HFFc6 (cell line): ENCODE measurements around the gene CFH. TPM values are rescaled to one million over a fixed set of nuclear protein-coding genes. Genes with fewer than 3 reads are reported as not detected.
"Not testable (repeated sequence)": the region's sequence is repeated elsewhere in the genome, so short reads cannot be mapped to it uniquely, and the experiment has no call there.

ENCODE experiments used
- DNase-seq: peaks from one replicate; pipeline ENCODE4 v3.0.0-alpha.2; 2018
- H3K27ac Mint-ChIP-seq: 2 replicates; pipeline ENCODE4 v1.8.0; 2020; ENCODE audit warnings: mild to moderate bottlenecking, mixed read lengths
- H3K27me3 Mint-ChIP-seq: 2 replicates; pipeline ENCODE4 v1.8.0; 2021; ENCODE audit warnings: mild to moderate bottlenecking, moderate library complexity, mixed read lengths; ENCODE audit not compliant: insufficient read depth
- H3K36me3 Mint-ChIP-seq: 2 replicates; pipeline ENCODE4 v1.8.0; 2021; ENCODE audit warnings: low read depth, mixed read lengths
- H3K4me1 Mint-ChIP-seq: 2 replicates; pipeline ENCODE4 v1.8.0; 2020; ENCODE audit warnings: low read depth, mixed read lengths
- H3K4me3 Mint-ChIP-seq: 2 replicates; pipeline ENCODE4 v1.8.0; 2020; ENCODE audit warnings: mild to moderate bottlenecking, moderate library complexity, mixed read lengths
- H3K9me3 Mint-ChIP-seq: 2 replicates; pipeline ENCODE4 v1.8.0; 2020; ENCODE audit warnings: mild to moderate bottlenecking, mixed read lengths
- total RNA-seq, 6 experiments: library from RNA; stranded (reverse); fragmentation: NEBNext Ultra II Directional; extraction: Animal tissue kit (Norgen Biotek cat#: 25700); gene quantifications; 2 replicates in 1 of 6; 3 replicates in 5 of 6; pipeline ENCODE4 v1.2.3, GENCODE V29; 2021
- TF ChIP-seq, protein P1 (sequence below): fragments of 200-600 bp; sonication (generic); IDR thresholded peaks from 2 replicates; pipeline ENCODE4 v1.5.0; 2021; ENCODE audit warnings: antibody characterized with exemption, mild to moderate bottlenecking

The CFH gene
- total RNA-seq, 6 experiments from 2014 or later, result 19.8 to 23.1 (median 21.0) TPM

DNA sequence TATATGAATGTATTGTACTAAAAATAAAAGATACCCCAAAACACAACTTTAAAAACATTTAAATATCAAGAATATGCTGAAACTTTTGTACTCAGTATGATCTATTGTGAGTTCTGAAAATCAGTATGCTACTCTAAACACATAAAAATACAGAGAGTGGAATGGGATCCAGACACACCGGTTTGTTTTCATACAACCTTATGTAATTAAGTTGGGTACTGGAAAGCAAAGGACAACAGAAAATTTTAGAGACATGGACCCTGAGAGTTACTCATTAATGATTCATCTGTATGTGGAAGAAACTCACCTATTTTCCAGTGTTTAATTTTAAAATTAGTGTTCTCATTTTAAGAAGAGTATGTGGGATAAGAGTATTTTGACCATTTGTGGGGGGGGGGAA, 121.9 kb downstream of the CFH start:
- Mint-ChIP-seq H3K4me1 (no peaks in the 10 kb centered on the region), H3K36me3 (no peaks in the 10 kb centered on the region), H3K27ac (no peak overlapping the region), H3K4me3 (no peak overlapping the region), H3K27me3 (no peaks in the 10 kb centered on the region), H3K9me3 (no peaks in the 10 kb centered on the region)
- TF ChIP-seq, protein P1, sequence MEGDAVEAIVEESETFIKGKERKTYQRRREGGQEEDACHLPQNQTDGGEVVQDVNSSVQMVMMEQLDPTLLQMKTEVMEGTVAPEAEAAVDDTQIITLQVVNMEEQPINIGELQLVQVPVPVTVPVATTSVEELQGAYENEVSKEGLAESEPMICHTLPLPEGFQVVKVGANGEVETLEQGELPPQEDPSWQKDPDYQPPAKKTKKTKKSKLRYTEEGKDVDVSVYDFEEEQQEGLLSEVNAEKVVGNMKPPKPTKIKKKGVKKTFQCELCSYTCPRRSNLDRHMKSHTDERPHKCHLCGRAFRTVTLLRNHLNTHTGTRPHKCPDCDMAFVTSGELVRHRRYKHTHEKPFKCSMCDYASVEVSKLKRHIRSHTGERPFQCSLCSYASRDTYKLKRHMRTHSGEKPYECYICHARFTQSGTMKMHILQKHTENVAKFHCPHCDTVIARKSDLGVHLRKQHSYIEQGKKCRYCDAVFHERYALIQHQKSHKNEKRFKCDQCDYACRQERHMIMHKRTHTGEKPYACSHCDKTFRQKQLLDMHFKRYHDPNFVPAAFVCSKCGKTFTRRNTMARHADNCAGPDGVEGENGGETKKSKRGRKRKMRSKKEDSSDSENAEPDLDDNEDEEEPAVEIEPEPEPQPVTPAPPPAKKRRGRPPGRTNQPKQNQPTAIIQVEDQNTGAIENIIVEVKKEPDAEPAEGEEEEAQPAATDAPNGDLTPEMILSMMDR, result no peak
- DNase-seq, result no peak

DNA sequence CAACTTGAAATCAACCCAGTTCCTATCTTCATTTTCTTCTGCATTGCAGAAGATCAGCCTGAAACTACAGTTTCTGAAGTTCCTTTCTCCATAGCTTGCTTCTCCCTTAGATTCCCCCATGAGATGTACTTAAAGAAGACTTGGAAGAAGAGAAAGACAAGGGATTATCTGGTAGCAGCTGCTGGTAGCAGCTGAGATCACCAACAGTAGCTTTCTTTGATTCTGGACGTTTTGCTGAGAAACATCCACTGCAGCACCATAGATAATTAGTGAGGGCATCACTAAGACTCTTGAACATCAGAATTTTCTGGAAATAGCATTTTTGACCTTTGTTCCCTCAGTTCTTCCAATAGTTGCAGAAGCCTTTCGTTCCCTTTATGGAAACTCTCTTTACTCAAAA, 122.3 kb downstream of the CFH start:
- H3K27me3 Mint-ChIP-seq, result no peaks in the 10 kb centered on the region
- no peak for DNase-seq
- no peaks in the 10 kb centered on the region for H3K4me1 Mint-ChIP-seq
- H3K36me3 Mint-ChIP-seq, result no peaks in the 10 kb centered on the region
- H3K4me3 Mint-ChIP-seq, result no peak overlapping the region
- no peaks in the 10 kb centered on the region for H3K9me3 Mint-ChIP-seq
- no peak overlapping the region for H3K27ac Mint-ChIP-seq
- TF ChIP-seq, protein P1, result no peak

DNA sequence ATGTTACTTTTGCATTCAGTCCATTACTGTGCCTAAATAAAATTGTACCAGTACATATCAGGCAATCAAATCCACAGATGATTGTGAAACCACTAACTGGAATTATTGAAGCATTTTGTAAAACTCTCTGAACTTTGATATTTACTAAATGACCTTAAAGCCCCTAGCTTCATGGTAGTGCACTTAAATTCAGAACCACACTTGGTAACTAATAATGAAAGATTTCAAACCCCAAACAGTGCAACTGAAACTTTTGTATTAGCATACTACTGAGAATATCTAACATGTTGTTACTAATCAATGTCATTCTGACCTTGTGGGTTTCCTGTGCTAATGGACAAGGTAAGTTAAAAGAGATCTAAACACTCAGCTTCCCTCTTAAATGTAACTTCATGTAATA, 122.8 kb downstream of the CFH start, which contains the start of gene CFHR3:
CFHR3 (plus strand) TSS at position 238 of the 400 bp plus-strand sequence; CDS start at position 285, 47 bp downstream.
- no peaks in the 10 kb centered on the region for H3K9me3 Mint-ChIP-seq
- H3K27me3 Mint-ChIP-seq, result no peaks in the 10 kb centered on the region
- H3K36me3 Mint-ChIP-seq, result no peaks in the 10 kb centered on the region
- DNase-seq, result no peak
- TF ChIP-seq, protein P1, result no peak
- H3K4me3 Mint-ChIP-seq, result no peak within 1 kb of the TSS
- no peaks in the 10 kb centered on the region for H3K4me1 Mint-ChIP-seq
- H3K27ac Mint-ChIP-seq, result no peak within 1 kb of the TSS

DNA sequence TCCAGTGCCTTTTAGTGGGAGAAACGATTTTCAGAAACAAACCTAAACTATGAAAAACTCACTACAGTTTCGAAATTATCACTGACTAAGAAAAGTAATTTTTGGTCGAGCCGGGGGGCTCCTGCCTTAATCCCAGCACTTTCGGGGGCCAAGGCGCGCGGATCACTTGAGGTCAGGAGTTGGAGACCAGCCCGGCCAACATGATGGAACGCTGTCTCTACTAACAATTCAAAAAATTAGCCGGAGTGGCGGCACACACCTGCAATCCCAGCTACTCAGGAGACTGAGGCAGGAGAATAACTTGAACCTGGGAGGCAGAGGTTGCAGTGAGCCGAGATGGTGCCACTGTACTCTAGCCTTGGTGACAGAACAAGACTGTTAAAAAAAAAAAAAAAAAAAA, 125.8 kb downstream of the CFH start:
- H3K36me3 Mint-ChIP-seq, result no peaks in the 10 kb centered on the region

DNA sequence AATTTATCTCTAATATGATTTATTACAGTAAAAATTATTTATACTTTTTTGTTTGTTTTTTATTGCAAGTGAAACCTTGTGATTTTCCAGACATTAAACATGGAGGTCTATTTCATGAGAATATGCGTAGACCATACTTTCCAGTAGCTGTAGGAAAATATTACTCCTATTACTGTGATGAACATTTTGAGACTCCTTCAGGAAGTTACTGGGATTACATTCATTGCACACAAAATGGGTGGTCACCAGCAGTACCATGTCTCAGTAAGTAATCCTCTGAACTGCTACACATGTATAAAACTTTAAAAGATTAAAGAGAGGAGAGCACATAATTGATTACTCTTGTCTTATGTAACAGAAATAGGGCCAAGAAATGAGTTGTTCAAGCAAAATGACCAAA, 127.2 kb downstream of the CFH start:
- Mint-ChIP-seq H3K27ac (no peak overlapping the region), H3K9me3 (no peaks in the 10 kb centered on the region), H3K4me1 (no peaks in the 10 kb centered on the region), H3K36me3 (no peaks in the 10 kb centered on the region), H3K4me3 (no peak overlapping the region), H3K27me3 (no peaks in the 10 kb centered on the region)
- DNase-seq, result no peak
- TF ChIP-seq, protein P1, result peak; percentile 22

More for the DNA sequence above, 125.8 kb downstream of the CFH start:
- TF ChIP-seq, protein P1, result no peak
- no peaks in the 10 kb centered on the region for H3K9me3 Mint-ChIP-seq
- no peak for DNase-seq
- H3K27ac Mint-ChIP-seq, result no peak overlapping the region
- H3K4me3 Mint-ChIP-seq, result no peak overlapping the region
- no peaks in the 10 kb centered on the region for H3K27me3 Mint-ChIP-seq
- no peaks in the 10 kb centered on the region for H3K4me1 Mint-ChIP-seq

DNA sequence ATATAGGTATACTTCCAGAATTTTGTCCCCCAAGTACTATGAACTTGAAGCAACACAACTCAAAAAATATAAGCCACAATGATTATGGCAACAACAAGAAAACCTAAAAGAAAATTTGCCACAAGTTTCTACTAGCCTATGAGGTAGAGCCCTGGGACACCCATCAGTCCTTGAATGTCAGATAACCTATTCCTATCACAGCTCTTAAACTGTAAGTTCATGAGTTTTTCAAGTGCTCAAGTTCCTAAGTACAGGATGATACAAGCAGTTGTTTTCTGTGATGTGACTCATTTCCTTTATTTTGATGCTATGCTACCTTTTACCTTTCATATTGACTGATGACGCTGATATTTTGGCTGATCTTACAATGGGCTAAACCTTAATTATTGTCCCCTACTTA, 139.4 kb downstream of the CFH start:
- not testable (repeated sequence) for H3K27me3 Mint-ChIP-seq, H3K4me1 Mint-ChIP-seq, H3K36me3 Mint-ChIP-seq, H3K27ac Mint-ChIP-seq, H3K9me3 Mint-ChIP-seq, H3K4me3 Mint-ChIP-seq, DNase-seq

DNA sequence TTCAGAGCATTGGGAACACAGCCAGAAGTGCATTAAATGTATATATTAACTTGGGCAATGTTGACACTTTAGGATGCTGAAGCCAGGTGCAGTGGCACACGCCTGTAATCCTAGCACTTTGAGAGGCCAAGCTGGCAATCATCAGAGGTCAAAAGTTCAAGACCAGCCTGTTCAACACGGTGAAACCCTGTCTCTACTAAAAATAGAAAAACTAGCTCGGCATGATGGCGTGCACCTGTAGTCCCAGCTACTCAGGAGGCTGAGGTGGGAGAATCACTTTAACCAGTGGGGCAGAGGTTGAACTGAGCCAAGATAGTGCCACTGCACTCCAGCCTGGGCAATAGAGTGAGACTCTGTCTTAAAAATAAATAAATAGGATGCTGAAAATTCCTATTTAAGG, 142.3 kb downstream of the CFH start:
- not testable (repeated sequence) for DNase-seq, H3K27me3 Mint-ChIP-seq, H3K36me3 Mint-ChIP-seq, H3K4me1 Mint-ChIP-seq, H3K9me3 Mint-ChIP-seq, H3K27ac Mint-ChIP-seq, H3K4me3 Mint-ChIP-seq
